Gastrocnemius medialis (tissue), 4 donors: ENCODE measurements around the gene ARHGAP26. TPM values are rescaled to one million over a fixed set of nuclear protein-coding genes. Genes with fewer than 3 reads are reported as not detected.

Experiments used
- ATAC-seq, 2 donors: fragments of 150-250 bp; one replicate each; pipeline ENCODE4 v1.9.1; 2016
- DNase-seq, 2 donors: peaks; one replicate each; pipeline ENCODE4 v3.0.0-alpha.2; 2019
- H3K27ac ChIP-seq, 4 donors: fragments of 200-600 bp; sonication (generic); 1 replicate in 1 of 4; 2 replicates in 3 of 4; pipeline ENCODE4 v1.5.1; 2016 to 2018; ENCODE audit warnings: mild to moderate bottlenecking in 2 of 4, moderate library complexity in 1 of 4
- H3K27me3 ChIP-seq, 3 donors: fragments of 200-600 bp; sonication (generic) in 2 of 3; 1 replicate in 1 of 3; 2 replicates in 2 of 3; pipeline versions ENCODE4 v1.5.1 to v1.6.0; 2016 to 2019; ENCODE audit warnings: mild to moderate bottlenecking in 1 of 3, moderate library complexity in 1 of 3
- H3K36me3 ChIP-seq, 2 donors: fragments of 200-600 bp; sonication (generic) in 1 of 2; one replicate each; pipeline ENCODE4 v1.5.1; 2017 to 2018
- H3K4me1 ChIP-seq, 2 donors: fragments of 200-600 bp; sonication (generic) in 1 of 2; one replicate each; pipeline ENCODE4 v1.5.1; 2016 to 2017; ENCODE audit warnings: mild to moderate bottlenecking in 2 of 2
- H3K4me3 ChIP-seq, 4 donors: fragments of 200-600 bp; sonication (generic) in 3 of 4; 1 replicate in 1 of 4; 2 replicates in 3 of 4; pipeline ENCODE4 v1.5.1; 2016 to 2019; ENCODE audit warnings: mild to moderate bottlenecking in 2 of 4
- H3K9me3 ChIP-seq, 3 donors: fragments of 200-600 bp; sonication (generic) in 2 of 3; 1 replicate in 1 of 3; 2 replicates in 2 of 3; pipeline ENCODE4 v1.5.1; 2016 to 2019
- POLR2A ChIP-seq, 2 donors: fragments of 450-650 bp; IDR thresholded peaks; one replicate each; pipeline ENCODE4 v1.6.1; 2017; ENCODE audit warnings: antibody characterized with exemption in 2 of 2, mild to moderate bottlenecking in 2 of 2, moderate library complexity in 2 of 2
- in situ Hi-C, 4 donors: fragments of 200-750 bp; cut with MboI; loops; one replicate each; pipeline versions ENCODE4 v1.15.0 to v1.8.0; 2017; ENCODE audit warnings: low sequenced_read_pairs in 4 of 4
- intact Hi-C: fragments of 100-400 bp; cut with DNase I; formaldehyde crosslinking; loops from one replicate; pipeline ENCODE4 v1.15.1; 2023; ENCODE audit warnings: low total_unique reads
- total RNA-seq, 4 donors: library from RNA; depleted of rRNA; stranded (reverse); fragments of >200 nt; gene quantifications; one replicate each; pipeline versions ENCODE4 v1.1.0 to v1.2.3, GENCODE V29; 2016
- TF ChIP-seq, protein P1 (sequence below), 5 experiments: fragments of 450-650 bp in 3 of 5; fragments of 200-600 bp in 2 of 5; sonication (generic) in 2 of 5; IDR thresholded peaks in 4 of 5; conservative IDR thresholded peaks in 1 of 5; 1 replicate in 4 of 5; 2 replicates in 1 of 5; pipeline ENCODE4 v1.5.1; 2016 to 2019; ENCODE audit warnings: antibody characterized with exemption in 5 of 5, mild to moderate bottlenecking in 3 of 5, moderate library complexity in 3 of 5

The ARHGAP26 gene
- total RNA-seq, 4 donors from 2014 or later: 9.1 to 22.4 (median 13.4) TPM

DNA sequence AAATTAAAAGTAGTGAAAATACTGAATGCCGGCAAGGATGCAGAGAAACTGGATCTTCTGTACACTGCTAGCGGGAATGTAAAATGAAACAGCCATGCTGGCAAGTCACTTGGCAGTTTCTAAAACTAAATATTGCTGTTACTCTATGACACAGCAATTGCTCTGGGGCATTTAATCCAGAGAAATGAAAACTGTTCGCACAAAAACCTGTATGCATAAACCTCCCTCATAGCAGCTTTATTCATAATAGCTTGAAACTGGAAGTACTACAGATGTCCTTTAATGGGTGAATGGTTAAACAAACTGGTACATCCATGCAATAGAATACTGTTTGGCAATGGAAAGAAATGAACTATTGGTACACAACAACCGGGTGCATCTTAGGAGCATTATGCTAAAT lies 167.2 kb downstream of the ARHGAP26 start:
- ATAC-seq (peak in 1 of 2 donors; percentile 51), DNase-seq (no peak)
- in situ Hi-C loops: no loop called here
- no peak overlapping the region for H3K4me3 ChIP-seq
- peaks cover 44 to 71% of the 10 kb centered on the region in 2 donors for H3K4me1 ChIP-seq
- TF ChIP-seq, protein P1, sequence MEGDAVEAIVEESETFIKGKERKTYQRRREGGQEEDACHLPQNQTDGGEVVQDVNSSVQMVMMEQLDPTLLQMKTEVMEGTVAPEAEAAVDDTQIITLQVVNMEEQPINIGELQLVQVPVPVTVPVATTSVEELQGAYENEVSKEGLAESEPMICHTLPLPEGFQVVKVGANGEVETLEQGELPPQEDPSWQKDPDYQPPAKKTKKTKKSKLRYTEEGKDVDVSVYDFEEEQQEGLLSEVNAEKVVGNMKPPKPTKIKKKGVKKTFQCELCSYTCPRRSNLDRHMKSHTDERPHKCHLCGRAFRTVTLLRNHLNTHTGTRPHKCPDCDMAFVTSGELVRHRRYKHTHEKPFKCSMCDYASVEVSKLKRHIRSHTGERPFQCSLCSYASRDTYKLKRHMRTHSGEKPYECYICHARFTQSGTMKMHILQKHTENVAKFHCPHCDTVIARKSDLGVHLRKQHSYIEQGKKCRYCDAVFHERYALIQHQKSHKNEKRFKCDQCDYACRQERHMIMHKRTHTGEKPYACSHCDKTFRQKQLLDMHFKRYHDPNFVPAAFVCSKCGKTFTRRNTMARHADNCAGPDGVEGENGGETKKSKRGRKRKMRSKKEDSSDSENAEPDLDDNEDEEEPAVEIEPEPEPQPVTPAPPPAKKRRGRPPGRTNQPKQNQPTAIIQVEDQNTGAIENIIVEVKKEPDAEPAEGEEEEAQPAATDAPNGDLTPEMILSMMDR (IDR thresholded peaks at IDR 0.05 in 4 of 5, conservative IDR thresholded peaks at IDR 0.05 in 1 of 5): no peak
- TF ChIP-seq POLR2A (IDR thresholded peaks at IDR 0.05): no peak
- no peaks in the 10 kb centered on the region for H3K27me3 ChIP-seq
- H3K27ac ChIP-seq: peak overlapping the region; percentile 8 to 37 (median 28)
- intact Hi-C loops: loop anchor here (10.0 kb wide), 1 partner anchor 267 kb away; no protein-coding TSS in a partner anchor
- H3K9me3 ChIP-seq: no peaks in the 10 kb centered on the region
- no peaks in the 10 kb centered on the region for H3K36me3 ChIP-seq

DNA sequence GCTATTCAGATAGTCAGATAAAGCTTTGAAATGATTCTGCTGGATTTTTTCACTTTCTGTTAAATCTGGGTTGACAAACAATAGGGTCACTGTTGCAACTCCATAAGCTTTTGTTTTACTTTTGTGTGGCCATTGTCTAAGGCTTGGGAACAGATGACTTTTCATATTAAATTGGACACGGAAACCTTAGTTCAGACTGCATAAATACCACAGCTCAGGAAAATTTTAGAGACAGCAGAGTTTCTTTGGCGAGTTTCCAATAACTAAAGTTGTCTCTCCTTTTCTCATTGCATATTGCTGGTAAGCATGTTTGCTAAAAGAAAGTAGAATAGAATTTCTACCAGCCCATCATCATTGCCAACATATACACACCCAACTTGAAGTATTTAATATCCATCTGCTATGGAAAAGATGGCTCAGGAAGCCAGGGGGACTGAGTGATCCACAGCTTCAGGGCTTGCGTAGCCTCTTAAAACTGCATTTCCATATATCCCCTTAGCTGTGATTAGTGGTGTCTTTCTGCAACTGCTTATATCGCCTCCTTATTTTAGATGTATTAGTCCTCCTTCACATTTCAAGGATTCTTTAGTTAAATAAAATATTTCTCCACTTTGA lies 168.2 kb downstream of the ARHGAP26 start:
- Histone ChIP-seq H3K27me3 (no peaks in the 10 kb centered on the region), H3K4me1 (peaks cover 44 to 66% of the 10 kb centered on the region in 2 donors), H3K9me3 (no peaks in the 10 kb centered on the region), H3K36me3 (no peaks in the 10 kb centered on the region), H3K27ac (peak overlapping the region in 2 of 4 donors; percentile 8 to 37), H3K4me3 (no peak overlapping the region)
- ATAC-seq (no peak), DNase-seq (no peak)
- intact Hi-C loops: loop anchor here (10.0 kb wide), 1 partner anchor 266 kb away; no protein-coding TSS in a partner anchor
- in situ Hi-C loops: no loop called here
- TF ChIP-seq, protein P1 (IDR thresholded peaks at IDR 0.05 in 4 of 5, conservative IDR thresholded peaks at IDR 0.05 in 1 of 5): no peak

DNA sequence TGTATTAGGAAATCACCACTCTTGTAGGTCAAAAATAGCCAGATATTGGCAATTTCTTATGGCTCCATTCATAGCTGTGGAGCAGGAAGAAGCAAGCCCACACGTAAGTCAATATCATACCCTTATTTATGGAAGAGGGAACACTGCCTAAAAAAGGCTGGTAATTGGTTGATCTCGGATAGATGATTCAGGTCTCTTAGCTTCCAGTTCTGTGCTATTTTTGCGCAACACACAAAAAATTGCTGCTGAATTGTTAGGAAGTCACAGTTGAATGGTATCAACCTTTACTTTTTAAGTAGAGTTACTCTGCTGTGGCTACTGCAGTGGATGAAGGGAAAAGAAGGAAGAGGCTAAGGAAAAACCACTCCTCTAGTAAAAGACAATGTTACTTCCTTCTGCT lies 168.8 kb downstream of the ARHGAP26 start:
- no peak for DNase-seq
- intact Hi-C loops: loop anchor here (10.0 kb wide), 1 partner anchor 266 kb away; no protein-coding TSS in a partner anchor
- in situ Hi-C loops: no loop called here
- Histone ChIP-seq H3K4me1 (peaks cover 40 to 65% of the 10 kb centered on the region in 2 donors), H3K4me3 (no peak overlapping the region), H3K36me3 (no peaks in the 10 kb centered on the region), H3K9me3 (no peaks in the 10 kb centered on the region), H3K27me3 (no peaks in the 10 kb centered on the region), H3K27ac (peak overlapping the region in 1 of 4 donors; percentile 37)
- no peak for ATAC-seq
- TF ChIP-seq, protein P1 (IDR thresholded peaks at IDR 0.05 in 4 of 5, conservative IDR thresholded peaks at IDR 0.05 in 1 of 5): no peak
- TF ChIP-seq POLR2A (IDR thresholded peaks at IDR 0.05): no peak

DNA sequence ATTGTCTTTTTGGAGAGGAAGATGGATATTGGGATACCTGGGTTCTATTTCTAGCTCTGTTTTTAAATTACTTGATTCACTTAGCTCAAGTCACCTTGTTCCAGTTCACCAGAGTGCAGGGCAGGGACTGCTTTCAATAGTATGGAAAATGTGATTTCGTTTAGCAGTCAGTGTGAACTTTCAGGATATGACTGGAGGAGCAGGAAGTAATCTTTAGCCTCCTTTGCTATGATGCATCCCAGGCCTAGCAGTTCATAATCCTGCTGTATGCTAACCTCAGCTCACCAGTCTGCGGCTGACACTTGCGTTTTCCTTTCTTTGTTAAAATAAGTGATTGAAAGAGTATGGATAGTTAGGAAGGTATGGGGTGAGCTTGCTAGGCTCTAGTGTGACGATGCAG lies 169.7 kb downstream of the ARHGAP26 start:
- ATAC-seq (no peak), DNase-seq (no peak)
- Histone ChIP-seq H3K36me3 (no peaks in the 10 kb centered on the region), H3K27ac (no peak overlapping the region), H3K4me3 (no peak overlapping the region), H3K9me3 (no peaks in the 10 kb centered on the region), H3K27me3 (no peaks in the 10 kb centered on the region), H3K4me1 (peaks cover 35 to 57% of the 10 kb centered on the region in 2 donors)
- in situ Hi-C loops: no loop called here
- TF ChIP-seq, protein P1 (IDR thresholded peaks at IDR 0.05 in 4 of 5, conservative IDR thresholded peaks at IDR 0.05 in 1 of 5): no peak
- no peak for TF ChIP-seq POLR2A (IDR thresholded peaks at IDR 0.05)
- intact Hi-C loops: loop anchor here (10.0 kb wide), 1 partner anchor 265 kb away; no protein-coding TSS in a partner anchor
